ENCODE data around the gene SHLD1.
"Not testable (repeated sequence)": the region's sequence is repeated elsewhere in the genome, so short reads cannot be mapped to it uniquely, and the experiment has no call there.

SHLD1 gene

GRCh38 chr20:5737619-5737953, 12.6 kb upstream of the SHLD1 start:
- DNase-seq: no peak

GRCh38 chr20:5737966-5738365, 12.2 kb upstream of the SHLD1 start:
- no peak for DNase-seq

- DNase-seq: not testable (repeated sequence)
These were observed 9.6 kb upstream of the SHLD1 start for GRCh38 chr20:5740643-5741042.

- DNase-seq: no peak
These were observed 9.1 kb upstream of the SHLD1 start for GRCh38 chr20:5741089-5741488.

- no peak for DNase-seq
These were observed 8.2 kb upstream of the SHLD1 start for GRCh38 chr20:5742041-5742440.

- DNase-seq: no peak
These were observed 4.7 kb upstream of the SHLD1 start for GRCh38 chr20:5745416-5746030.

GRCh38 chr20:5746064-5746463, 4.1 kb upstream of the SHLD1 start:
- no peak for DNase-seq

- no peak for DNase-seq
These were observed 2.0 kb upstream of the SHLD1 start for GRCh38 chr20:5748246-5748645.

- DNase-seq: not testable (repeated sequence)
These were observed 669 bp upstream of the SHLD1 start for GRCh38 chr20:5749512-5749951.

GRCh38 chr20:5751856-5752255, 1.7 kb downstream of the SHLD1 start:
- no peak for DNase-seq

GRCh38 chr20:5753814-5754213, 3.6 kb downstream of the SHLD1 start:
- DNase-seq: no peak

- DNase-seq: no peak
These were observed 7.7 kb downstream of the SHLD1 start for GRCh38 chr20:5757949-5758348.

GRCh38 chr20:5766085-5766764, 16.0 kb downstream of the SHLD1 start:
- no peak for DNase-seq

GRCh38 chr20:5767493-5768098, 17.4 kb downstream of the SHLD1 start:
- no peak for DNase-seq

GRCh38 chr20:5770231-5770986, 20.2 kb downstream of the SHLD1 start:
- DNase-seq: no peak

GRCh38 chr20:5770987-5771318, 20.8 kb downstream of the SHLD1 start:
- no peak for DNase-seq

GRCh38 chr20:5772704-5773103, 22.5 kb downstream of the SHLD1 start:
- DNase-seq: no peak

GRCh38 chr20:5773589-5773988, 23.4 kb downstream of the SHLD1 start:
- DNase-seq: no peak

- no peak for DNase-seq
These were observed 25.9 kb downstream of the SHLD1 start for GRCh38 chr20:5776077-5776476.

GRCh38 chr20:5779071-5779900, 29.1 kb downstream of the SHLD1 start:
- DNase-seq: no peak

GRCh38 chr20:5780846-5781217, 30.6 kb downstream of the SHLD1 start:
- DNase-seq: no peak

GRCh38 chr20:5781367-5781766, 31.2 kb downstream of the SHLD1 start:
- DNase-seq: not testable (repeated sequence)
